Muscle of back (tissue), 11 donors: ENCODE results near the gene TRIB2. TPM values are rescaled to one million over a fixed set of nuclear protein-coding genes. Genes with fewer than 3 reads are reported as not detected.

Experiments
- DNase-seq, 3 donors: peaks; one replicate each; pipeline versions ENCODE4 v3.0.0 to v3.0.0-alpha.2; 2013
- polyA plus RNA-seq, 10 donors: library from polyadenylated mRNA; unstranded; fragments of 120-200 nt; gene quantifications; one replicate each; pipeline ENCODE4 v1.2.1, GENCODE V29; 2013; ENCODE audit not compliant: insufficient read length in 10 of 10

TRIB2 gene
- polyA plus RNA-seq, 10 donors, result 46.6 to 79.7 (median 54.8) TPM

GRCh38 chr2:12694990-12695774 lies 21.6 kb upstream of the TRIB2 start:
- DNase-seq, result no peak

- DNase-seq, result no peak
Observed at GRCh38 chr2:12697617-12698016, 19.1 kb upstream of the TRIB2 start.

- DNase-seq, result no peak
Observed at GRCh38 chr2:12700989-12701388, 15.7 kb upstream of the TRIB2 start.

GRCh38 chr2:12701786-12702167 lies 15.0 kb upstream of the TRIB2 start:
- DNase-seq, result no peak

- DNase-seq, result peak; percentile 72 to 93 (median 82)
Observed at GRCh38 chr2:12702168-12703121, 14.3 kb upstream of the TRIB2 start.

- peak in 1 of 3 donors; percentile 46 for DNase-seq
Observed at GRCh38 chr2:12704378-12704777, 12.4 kb upstream of the TRIB2 start.

GRCh38 chr2:12705230-12705629 lies 11.5 kb upstream of the TRIB2 start:
- DNase-seq, result no peak

- DNase-seq, result no peak
Observed at GRCh38 chr2:12705742-12706141, 11.0 kb upstream of the TRIB2 start.

- no peak for DNase-seq
Observed at GRCh38 chr2:12708508-12709206, 8.1 kb upstream of the TRIB2 start.

GRCh38 chr2:12709207-12709522 lies 7.6 kb upstream of the TRIB2 start:
- DNase-seq, result no peak

- DNase-seq, result no peak
Observed at GRCh38 chr2:12710301-12710700, 6.4 kb upstream of the TRIB2 start.

GRCh38 chr2:12711339-12711738 lies 5.4 kb upstream of the TRIB2 start:
- DNase-seq, result no peak

- no peak for DNase-seq
Observed at GRCh38 chr2:12712881-12713280, 3.9 kb upstream of the TRIB2 start.

- peak in 1 of 3 donors; percentile 44 for DNase-seq
Observed at GRCh38 chr2:12714391-12715221, 2.1 kb upstream of the TRIB2 start.

- DNase-seq, result peak in 1 of 3 donors; percentile 48
Observed at GRCh38 chr2:12715258-12716031, 1.3 kb upstream of the TRIB2 start.

- DNase-seq, result peak in 2 of 3 donors; percentile 66 to 72
Observed at GRCh38 chr2:12716032-12716281, 779 bp upstream of the TRIB2 start.

GRCh38 chr2:12717191-12718014 lies 667 bp downstream of the TRIB2 start:
- peak; percentile 56 to 93 (median 78) for DNase-seq

GRCh38 chr2:12718015-12718671 lies 1.4 kb downstream of the TRIB2 start:
- peak in 2 of 3 donors; percentile 53 to 85 for DNase-seq

GRCh38 chr2:12718711-12719399 lies 2.1 kb downstream of the TRIB2 start:
- peak in 2 of 3 donors; percentile 31 to 70 for DNase-seq
